ENCODE results near the gene H1-8. TPM values are rescaled to one million over a fixed set of nuclear protein-coding genes. Genes with fewer than 3 reads are reported as not detected.

Gene H1-8
- total and polyA plus RNA-seq, 9 donors: 0.27 TPM; not detected in 8

DNA sequence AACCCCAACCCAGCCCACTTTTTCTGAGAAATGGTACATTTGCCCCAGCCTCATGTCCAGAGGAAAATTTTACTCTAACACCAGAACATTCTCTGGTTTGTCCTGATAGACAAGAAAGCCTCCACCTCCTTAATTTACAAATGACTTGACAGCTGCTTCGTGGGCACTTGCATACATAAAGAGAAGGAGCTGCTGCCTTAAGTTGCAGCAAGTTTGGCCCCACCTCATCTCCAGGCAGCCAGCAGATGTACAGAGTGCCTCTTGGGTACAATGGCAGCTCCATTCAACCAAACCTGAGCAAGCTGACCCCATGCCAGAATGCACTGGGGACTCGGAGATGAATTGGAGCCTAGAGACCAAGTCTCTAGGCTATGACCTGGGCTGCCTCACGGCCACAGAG is 6.2 kb upstream of the H1-8 start:
- Histone ChIP-seq H3K9me3 (no peaks in the 10 kb centered on the region), H3K36me3 (no peaks in the 10 kb centered on the region), H3K4me1 (ENCODE audit: insufficient read depth) (peaks cover 5% of the 10 kb centered on the region), H3K4me3 (no peak overlapping the region), H3K27ac (no peak overlapping the region), H3K27me3 (no peaks in the 10 kb centered on the region)
- intact Hi-C loops (cut with DNase I): no loop called here
- TF ChIP-seq, protein P1, sequence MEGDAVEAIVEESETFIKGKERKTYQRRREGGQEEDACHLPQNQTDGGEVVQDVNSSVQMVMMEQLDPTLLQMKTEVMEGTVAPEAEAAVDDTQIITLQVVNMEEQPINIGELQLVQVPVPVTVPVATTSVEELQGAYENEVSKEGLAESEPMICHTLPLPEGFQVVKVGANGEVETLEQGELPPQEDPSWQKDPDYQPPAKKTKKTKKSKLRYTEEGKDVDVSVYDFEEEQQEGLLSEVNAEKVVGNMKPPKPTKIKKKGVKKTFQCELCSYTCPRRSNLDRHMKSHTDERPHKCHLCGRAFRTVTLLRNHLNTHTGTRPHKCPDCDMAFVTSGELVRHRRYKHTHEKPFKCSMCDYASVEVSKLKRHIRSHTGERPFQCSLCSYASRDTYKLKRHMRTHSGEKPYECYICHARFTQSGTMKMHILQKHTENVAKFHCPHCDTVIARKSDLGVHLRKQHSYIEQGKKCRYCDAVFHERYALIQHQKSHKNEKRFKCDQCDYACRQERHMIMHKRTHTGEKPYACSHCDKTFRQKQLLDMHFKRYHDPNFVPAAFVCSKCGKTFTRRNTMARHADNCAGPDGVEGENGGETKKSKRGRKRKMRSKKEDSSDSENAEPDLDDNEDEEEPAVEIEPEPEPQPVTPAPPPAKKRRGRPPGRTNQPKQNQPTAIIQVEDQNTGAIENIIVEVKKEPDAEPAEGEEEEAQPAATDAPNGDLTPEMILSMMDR (IDR thresholded peaks at IDR 0.05): no peak
- TF ChIP-seq EP300 (IDR thresholded peaks at IDR 0.05) (no peak), POLR2A (IDR thresholded peaks at IDR 0.05) (no peak)
- DNase-seq: no peak
- 85 to 97% (median 88%) methylated on average over 3 of the region's 3 CpGs for WGBS, 3 donors

DNA sequence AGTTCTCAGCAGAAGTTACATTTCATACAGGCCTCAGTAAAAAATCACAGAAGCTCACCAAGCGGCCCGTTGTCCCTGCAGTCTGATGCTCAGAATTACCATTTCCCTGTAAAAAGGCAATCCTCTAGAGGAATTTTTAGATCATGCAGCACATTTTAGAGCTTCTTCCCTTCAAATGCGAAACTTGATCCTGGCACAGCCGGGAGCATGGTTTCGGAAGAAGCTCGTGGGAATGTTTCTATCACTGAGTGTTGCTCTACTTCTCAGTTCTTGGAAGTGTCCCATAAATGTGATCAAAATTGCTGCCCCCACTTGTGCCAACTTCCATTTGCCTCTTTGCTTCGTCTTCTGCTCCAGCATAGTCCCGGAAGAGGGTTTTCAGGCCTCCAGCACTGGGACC is 3.8 kb upstream of the H1-8 start:
- H3K36me3 ChIP-seq: no peaks in the 10 kb centered on the region
- TF ChIP-seq EP300 (IDR thresholded peaks at IDR 0.05) (no peak), POLR2A (IDR thresholded peaks at IDR 0.05) (no peak)
- TF ChIP-seq, protein P1 (IDR thresholded peaks at IDR 0.05): no peak
- no peak overlapping the region for H3K4me3 ChIP-seq
- no peak for DNase-seq
- no peaks in the 10 kb centered on the region for H3K27me3 ChIP-seq
- intact Hi-C loops (cut with DNase I): no loop called here
- 78 to 84% (median 84%) methylated on average over 8 of the region's 8 CpGs for WGBS, 3 donors
- H3K27ac ChIP-seq: no peak overlapping the region
- H3K4me1 ChIP-seq (ENCODE audit: insufficient read depth): peaks cover 5% of the 10 kb centered on the region
- no peaks in the 10 kb centered on the region for H3K9me3 ChIP-seq

- H3K36me3 ChIP-seq: no peaks in the 10 kb centered on the region
- intact Hi-C loops (cut with DNase I): no loop called here
- H3K4me3 ChIP-seq: no peak overlapping the region
- no peak for TF ChIP-seq EP300 (IDR thresholded peaks at IDR 0.05)
- TF ChIP-seq POLR2A (IDR thresholded peaks at IDR 0.05): no peak
- TF ChIP-seq, protein P1 (IDR thresholded peaks at IDR 0.05): no peak
- no peaks in the 10 kb centered on the region for H3K27me3 ChIP-seq
- WGBS, 3 donors: 82 to 84% (median 83%) methylated on average over 11 of the region's 11 CpGs
- H3K27ac ChIP-seq: no peak overlapping the region
- H3K9me3 ChIP-seq: no peaks in the 10 kb centered on the region
- no peak for DNase-seq
- peaks cover 3% of the 10 kb centered on the region for H3K4me1 ChIP-seq (ENCODE audit: insufficient read depth)
Observed at GRCh38 chr3:129540776-129541516, 2.0 kb upstream of the H1-8 start.

DNA sequence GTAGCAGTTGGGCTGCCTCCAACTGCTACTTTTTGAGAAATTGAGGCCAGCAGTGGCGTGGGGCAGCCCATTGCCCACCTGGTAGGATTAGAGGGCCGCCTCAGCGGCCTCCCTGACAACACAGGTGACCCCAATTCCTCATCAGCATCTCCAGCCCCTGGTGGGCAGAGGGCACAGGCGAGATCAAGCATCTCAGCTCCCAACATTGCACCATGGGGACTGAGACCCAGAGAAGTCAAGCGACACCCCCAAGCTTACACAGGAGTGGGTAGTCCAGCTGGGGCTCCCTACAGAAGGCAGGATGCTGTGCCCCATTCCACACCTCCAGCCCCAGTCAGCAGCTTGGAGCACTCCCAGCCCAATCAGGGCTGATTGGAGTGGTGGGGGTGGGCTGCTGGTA is 228 bp upstream of the H1-8 start:
- H3K27me3 ChIP-seq: no peaks in the 10 kb centered on the region
- intact Hi-C loops (cut with DNase I): no loop called here
- 91 to 99% (median 97%) methylated on average over 3 to 5 of the region's 5 CpGs for WGBS, 3 donors

More for the DNA sequence above, 228 bp upstream of the H1-8 start:
- no peak overlapping the region for H3K4me3 ChIP-seq
- no peaks in the 10 kb centered on the region for H3K4me1 ChIP-seq (ENCODE audit: insufficient read depth)
- H3K36me3 ChIP-seq: no peaks in the 10 kb centered on the region
- TF ChIP-seq EP300 (IDR thresholded peaks at IDR 0.05) (no peak), POLR2A (IDR thresholded peaks at IDR 0.05) (no peak)
- TF ChIP-seq, protein P1 (IDR thresholded peaks at IDR 0.05): no peak
- no peak overlapping the region for H3K27ac ChIP-seq
- no peaks in the 10 kb centered on the region for H3K9me3 ChIP-seq
- DNase-seq: no peak
